HEK293 (cell line): Measurements from ENCODE around the gene FNDC5.

Experiments
- CTCF ChIA-PET: fragments of 350-600 bp; formaldehyde crosslinking; extraction: SDS; loops from one replicate; lab custom pipeline; 2021; ENCODE audit warnings: antibody characterized with exemption; lab: Yijun Ruan, JAX
- POLR2A ChIA-PET: fragments of 300-600 bp; formaldehyde crosslinking; extraction: SDS; loops from one replicate; lab custom pipeline; 2020; ENCODE audit warnings: antibody characterized with exemption, inconsistent platforms; lab: Yijun Ruan, JAX
- H3K27ac ChIP-seq: fragments of 200-500 bp; sonication (Bioruptor generic); 2 replicates; pipeline ENCODE4 v1.5.1; 2014; ENCODE audit warnings: low read depth, low read length, control low read depth, inconsistent platforms; ENCODE audit errors: extremely low read depth
- H3K36me3 ChIP-seq, 2 experiments: fragments of 200-500 bp in 1 of 2; sonication (Bioruptor generic) in 1 of 2; 1 replicate in 1 of 2; 2 replicates in 1 of 2; pipeline ENCODE4 v1.5.1; 2014 to 2017; ENCODE audit warnings: inconsistent platforms in 2 of 2, low read length in 2 of 2; ENCODE audit not compliant: control insufficient read depth in 2 of 2, insufficient read depth in 1 of 2
- H3K4me1 ChIP-seq: fragments of 200-500 bp; sonication (Bioruptor generic); 2 replicates; pipeline ENCODE4 v1.5.1; 2014; ENCODE audit warnings: mild to moderate bottlenecking, low read length, inconsistent platforms; ENCODE audit not compliant: control insufficient read depth, insufficient read depth
- H3K4me3 ChIP-seq: 2 replicates; pipeline ENCODE4 v1.5.1; 2011; ENCODE audit warnings: low read depth, mild to moderate bottlenecking, control low read depth, low read length, moderate library complexity
- H3K9me3 ChIP-seq: fragments of 200-500 bp; sonication (Bioruptor generic); 2 replicates; pipeline ENCODE4 v1.5.1; 2014; ENCODE audit warnings: low read depth, low read length, inconsistent platforms; ENCODE audit not compliant: control insufficient read depth, insufficient read depth
- EGR2 ChIP-seq: fragments of 450-650 bp; formaldehyde crosslinking; IDR thresholded peaks from 2 replicates; pipeline ENCODE4 v1.5.1; 2016; ENCODE audit warnings: low read depth, missing biosample characterization, missing genetic modification characterization
- MYNN ChIP-seq: fragments of 450-650 bp; formaldehyde crosslinking; IDR thresholded peaks from 2 replicates; pipeline ENCODE4 v1.5.1; 2016; ENCODE audit warnings: missing biosample characterization, missing genetic modification characterization, borderline replicate concordance
- MZF1 ChIP-seq: fragments of 450-650 bp; formaldehyde crosslinking; IDR thresholded peaks from 2 replicates; pipeline ENCODE4 v1.5.1; 2017; ENCODE audit warnings: missing biosample characterization, missing genetic modification characterization, borderline replicate concordance
- ZBTB1 ChIP-seq: fragments of 450-650 bp; formaldehyde crosslinking; IDR thresholded peaks from 2 replicates; pipeline ENCODE4 v1.5.1; 2016; ENCODE audit warnings: missing biosample characterization, missing genetic modification characterization
- ZBTB48 ChIP-seq: fragments of 450-650 bp; formaldehyde crosslinking; IDR thresholded peaks from 2 replicates; pipeline ENCODE4 v1.5.1; 2016; ENCODE audit warnings: missing biosample characterization, missing genetic modification characterization
- ZFHX2 ChIP-seq: fragments of 450-650 bp; formaldehyde crosslinking; conservative IDR thresholded peaks from 2 replicates; pipeline ENCODE4 v1.5.1; 2016; ENCODE audit warnings: missing biosample characterization, missing genetic modification characterization
- ZFP37 ChIP-seq: fragments of 450-650 bp; formaldehyde crosslinking; IDR thresholded peaks from 2 replicates; pipeline ENCODE4 v1.5.1; 2016; ENCODE audit warnings: missing biosample characterization, missing genetic modification characterization
- ZNF184 ChIP-seq: fragments of 450-650 bp; IDR thresholded peaks from 2 replicates; pipeline ENCODE4 v1.5.1; 2018; ENCODE audit warnings: missing biosample characterization, mild to moderate bottlenecking, missing genetic modification characterization
- ZNF221 ChIP-seq: fragments of 450-650 bp; formaldehyde crosslinking; IDR thresholded peaks from 2 replicates; pipeline ENCODE4 v1.5.1; 2017; ENCODE audit warnings: missing biosample characterization, missing genetic modification characterization, borderline replicate concordance
- ZNF391 ChIP-seq: fragments of 450-650 bp; formaldehyde crosslinking; IDR thresholded peaks from 2 replicates; pipeline ENCODE4 v1.5.1; 2016; ENCODE audit warnings: low read depth, missing biosample characterization, missing genetic modification characterization, borderline replicate concordance
- ZNF544 ChIP-seq: fragments of 450-650 bp; formaldehyde crosslinking; IDR thresholded peaks from 2 replicates; pipeline ENCODE4 v1.5.0; 2017; ENCODE audit warnings: missing biosample characterization, missing genetic modification characterization
- ZNF561 ChIP-seq: fragments of 450-650 bp; IDR thresholded peaks from 2 replicates; pipeline ENCODE4 v1.5.1; 2018; ENCODE audit warnings: missing biosample characterization, missing genetic modification characterization, borderline replicate concordance
- ZNF658 ChIP-seq: fragments of 450-650 bp; formaldehyde crosslinking; IDR thresholded peaks from 2 replicates; pipeline ENCODE4; 2016; ENCODE audit warnings: missing biosample characterization, missing genetic modification characterization
- TF ChIP-seq, protein P1 (sequence below): fragments of 450-650 bp; formaldehyde crosslinking; IDR thresholded peaks from 2 replicates; pipeline ENCODE4 v1.5.1; 2016; ENCODE audit warnings: missing biosample characterization, missing genetic modification characterization
- TF ChIP-seq, protein P2 (sequence below): fragments of 450-650 bp; formaldehyde crosslinking; IDR thresholded peaks from 2 replicates; pipeline ENCODE4 v1.5.1; 2017; ENCODE audit warnings: missing biosample characterization, missing genetic modification characterization
- TF ChIP-seq, protein P3 (sequence below): fragments of 450-650 bp; formaldehyde crosslinking; IDR thresholded peaks from 2 replicates; pipeline ENCODE4 v1.5.1; 2016; ENCODE audit warnings: missing biosample characterization, missing genetic modification characterization
- TF ChIP-seq, protein P4 (sequence below): fragments of 450-650 bp; formaldehyde crosslinking; IDR thresholded peaks from 2 replicates; pipeline ENCODE4 v1.5.1; 2016; ENCODE audit warnings: missing biosample characterization, missing genetic modification characterization
- TF ChIP-seq, protein P5 (sequence below): fragments of 450-650 bp; formaldehyde crosslinking; IDR thresholded peaks from 2 replicates; pipeline ENCODE4 v1.5.1; 2017; ENCODE audit warnings: missing biosample characterization, missing genetic modification characterization
- TF ChIP-seq, protein P6 (sequence below): fragments of 450-650 bp; formaldehyde crosslinking; IDR thresholded peaks from 2 replicates; pipeline ENCODE4 v1.5.0; 2017; ENCODE audit warnings: missing biosample characterization, missing genetic modification characterization, borderline replicate concordance
- TF ChIP-seq, protein P7 (sequence below): fragments of 450-650 bp; formaldehyde crosslinking; optimal IDR thresholded peaks from 2 replicates; pipeline ENCODE3; 2016; ENCODE audit warnings: missing biosample characterization, mild to moderate bottlenecking, missing genetic modification characterization
- TF ChIP-seq, protein P8 (sequence below): fragments of 450-650 bp; formaldehyde crosslinking; IDR thresholded peaks from 2 replicates; pipeline ENCODE4 v1.5.1; 2016; ENCODE audit warnings: missing biosample characterization, missing genetic modification characterization

FNDC5 gene

DNA sequence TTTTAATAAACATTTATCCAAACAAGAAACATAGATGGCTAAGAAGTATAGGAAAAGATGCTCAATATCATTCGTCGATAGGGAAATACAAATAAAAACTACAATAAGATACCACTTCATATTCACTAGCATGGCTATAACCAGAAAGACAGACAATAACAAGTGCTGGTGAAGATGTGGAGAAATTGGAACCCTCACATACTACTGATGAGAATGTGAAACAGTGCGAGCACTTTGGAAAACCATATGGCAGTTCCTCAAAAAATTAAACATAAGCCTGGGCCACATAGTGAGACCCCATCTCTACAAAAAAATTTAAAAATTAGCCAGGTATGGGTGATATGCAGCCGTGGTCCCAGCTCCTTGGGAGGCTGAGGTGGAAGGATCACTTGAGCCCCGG lies 39.6 kb upstream of the FNDC5 start:
- no peaks in the 10 kb centered on the region for H3K9me3 ChIP-seq
- TF ChIP-seq ZNF184, result peak; percentile 98
- TF ChIP-seq, protein P1, sequence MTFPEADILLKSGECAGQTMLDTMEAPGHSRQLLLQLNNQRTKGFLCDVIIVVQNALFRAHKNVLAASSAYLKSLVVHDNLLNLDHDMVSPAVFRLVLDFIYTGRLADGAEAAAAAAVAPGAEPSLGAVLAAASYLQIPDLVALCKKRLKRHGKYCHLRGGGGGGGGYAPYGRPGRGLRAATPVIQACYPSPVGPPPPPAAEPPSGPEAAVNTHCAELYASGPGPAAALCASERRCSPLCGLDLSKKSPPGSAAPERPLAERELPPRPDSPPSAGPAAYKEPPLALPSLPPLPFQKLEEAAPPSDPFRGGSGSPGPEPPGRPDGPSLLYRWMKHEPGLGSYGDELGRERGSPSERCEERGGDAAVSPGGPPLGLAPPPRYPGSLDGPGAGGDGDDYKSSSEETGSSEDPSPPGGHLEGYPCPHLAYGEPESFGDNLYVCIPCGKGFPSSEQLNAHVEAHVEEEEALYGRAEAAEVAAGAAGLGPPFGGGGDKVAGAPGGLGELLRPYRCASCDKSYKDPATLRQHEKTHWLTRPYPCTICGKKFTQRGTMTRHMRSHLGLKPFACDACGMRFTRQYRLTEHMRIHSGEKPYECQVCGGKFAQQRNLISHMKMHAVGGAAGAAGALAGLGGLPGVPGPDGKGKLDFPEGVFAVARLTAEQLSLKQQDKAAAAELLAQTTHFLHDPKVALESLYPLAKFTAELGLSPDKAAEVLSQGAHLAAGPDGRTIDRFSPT (tag by site-specific recombination), result no peak
- no peak overlapping the region for H3K4me3 ChIP-seq
- H3K27ac ChIP-seq, result no peak overlapping the region
- no peaks in the 10 kb centered on the region for H3K36me3 ChIP-seq
- H3K4me1 ChIP-seq, result no peaks in the 10 kb centered on the region
- ChIA-PET POLR2A (no interaction called here), CTCF (interaction anchor here (0.6 kb wide), 1 partner anchor 51 kb away, joined by 5 read pairs; no protein-coding TSS in a partner anchor)

DNA sequence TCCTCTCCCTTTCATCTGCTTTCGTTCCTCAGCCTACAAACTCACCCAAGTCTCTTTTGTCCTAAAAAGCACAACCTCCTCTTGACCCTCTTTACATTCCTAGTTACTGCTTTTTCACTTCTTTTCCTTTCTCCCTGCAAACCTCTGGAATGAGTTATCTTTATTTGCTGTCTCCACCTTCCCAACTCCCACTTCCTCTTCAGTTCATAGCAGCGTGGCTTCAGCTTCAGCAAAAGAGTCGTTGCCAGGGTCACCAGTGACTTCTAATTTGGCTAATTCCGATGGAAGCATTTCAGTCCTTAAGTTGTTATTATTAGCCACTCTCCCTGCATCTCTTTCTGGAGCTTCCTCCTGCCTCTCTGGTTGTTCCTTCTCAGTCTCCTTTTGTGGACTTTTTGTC lies 36.7 kb upstream of the FNDC5 start:
- H3K36me3 ChIP-seq, result no peaks in the 10 kb centered on the region
- H3K9me3 ChIP-seq, result no peaks in the 10 kb centered on the region
- ChIA-PET CTCF (interaction anchor here (1.1 to 1.5 kb wide), 3 partner anchors 27 to 32 kb away, joined by 3 to 5 read pairs (median 3); no protein-coding TSS in a partner anchor), POLR2A (interaction anchor here (0.6 kb wide), 2 partner anchors 9 to 150 kb away, joined by 3 read pairs; no protein-coding TSS in a partner anchor)
- no peaks in the 10 kb centered on the region for H3K4me1 ChIP-seq
- H3K27ac ChIP-seq, result no peak overlapping the region
- no peak overlapping the region for H3K4me3 ChIP-seq
- TF ChIP-seq, protein P2, sequence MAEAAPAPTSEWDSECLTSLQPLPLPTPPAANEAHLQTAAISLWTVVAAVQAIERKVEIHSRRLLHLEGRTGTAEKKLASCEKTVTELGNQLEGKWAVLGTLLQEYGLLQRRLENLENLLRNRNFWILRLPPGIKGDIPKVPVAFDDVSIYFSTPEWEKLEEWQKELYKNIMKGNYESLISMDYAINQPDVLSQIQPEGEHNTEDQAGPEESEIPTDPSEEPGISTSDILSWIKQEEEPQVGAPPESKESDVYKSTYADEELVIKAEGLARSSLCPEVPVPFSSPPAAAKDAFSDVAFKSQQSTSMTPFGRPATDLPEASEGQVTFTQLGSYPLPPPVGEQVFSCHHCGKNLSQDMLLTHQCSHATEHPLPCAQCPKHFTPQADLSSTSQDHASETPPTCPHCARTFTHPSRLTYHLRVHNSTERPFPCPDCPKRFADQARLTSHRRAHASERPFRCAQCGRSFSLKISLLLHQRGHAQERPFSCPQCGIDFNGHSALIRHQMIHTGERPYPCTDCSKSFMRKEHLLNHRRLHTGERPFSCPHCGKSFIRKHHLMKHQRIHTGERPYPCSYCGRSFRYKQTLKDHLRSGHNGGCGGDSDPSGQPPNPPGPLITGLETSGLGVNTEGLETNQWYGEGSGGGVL (tag by site-specific recombination), result no peak
- TF ChIP-seq, protein P3, sequence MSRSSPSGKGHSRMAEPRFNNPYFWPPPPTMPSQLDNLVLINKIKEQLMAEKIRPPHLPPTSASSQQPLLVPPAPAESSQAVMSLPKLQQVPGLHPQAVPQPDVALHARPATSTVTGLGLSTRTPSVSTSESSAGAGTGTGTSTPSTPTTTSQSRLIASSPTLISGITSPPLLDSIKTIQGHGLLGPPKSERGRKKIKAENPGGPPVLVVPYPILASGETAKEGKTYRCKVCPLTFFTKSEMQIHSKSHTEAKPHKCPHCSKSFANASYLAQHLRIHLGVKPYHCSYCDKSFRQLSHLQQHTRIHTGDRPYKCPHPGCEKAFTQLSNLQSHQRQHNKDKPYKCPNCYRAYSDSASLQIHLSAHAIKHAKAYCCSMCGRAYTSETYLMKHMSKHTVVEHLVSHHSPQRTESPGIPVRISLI (tag by site-specific recombination), result no peak
- TF ChIP-seq ZNF544 (tag by site-specific recombination) (no peak), ZNF658 (no peak), ZFP37 (tag by site-specific recombination) (no peak), MYNN (peak; percentile 99), MZF1 (tag by site-specific recombination) (no peak), ZBTB48 (tag by site-specific recombination) (no peak), EGR2 (0 out of 2 replicates have a peak, but pooled peaks have one; percentile 45), ZNF221 (tag by site-specific recombination) (no peak), ZNF391 (tag by site-specific recombination) (no peak), ZNF561 (tag by site-specific recombination) (no peak), ZBTB1 (tag by site-specific recombination) (no peak), ZFHX2 (peak; percentile 27)
- TF ChIP-seq, protein P4, sequence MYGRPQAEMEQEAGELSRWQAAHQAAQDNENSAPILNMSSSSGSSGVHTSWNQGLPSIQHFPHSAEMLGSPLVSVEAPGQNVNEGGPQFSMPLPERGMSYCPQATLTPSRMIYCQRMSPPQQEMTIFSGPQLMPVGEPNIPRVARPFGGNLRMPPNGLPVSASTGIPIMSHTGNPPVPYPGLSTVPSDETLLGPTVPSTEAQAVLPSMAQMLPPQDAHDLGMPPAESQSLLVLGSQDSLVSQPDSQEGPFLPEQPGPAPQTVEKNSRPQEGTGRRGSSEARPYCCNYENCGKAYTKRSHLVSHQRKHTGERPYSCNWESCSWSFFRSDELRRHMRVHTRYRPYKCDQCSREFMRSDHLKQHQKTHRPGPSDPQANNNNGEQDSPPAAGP (tag by site-specific recombination), result no peak
- TF ChIP-seq, protein P5, sequence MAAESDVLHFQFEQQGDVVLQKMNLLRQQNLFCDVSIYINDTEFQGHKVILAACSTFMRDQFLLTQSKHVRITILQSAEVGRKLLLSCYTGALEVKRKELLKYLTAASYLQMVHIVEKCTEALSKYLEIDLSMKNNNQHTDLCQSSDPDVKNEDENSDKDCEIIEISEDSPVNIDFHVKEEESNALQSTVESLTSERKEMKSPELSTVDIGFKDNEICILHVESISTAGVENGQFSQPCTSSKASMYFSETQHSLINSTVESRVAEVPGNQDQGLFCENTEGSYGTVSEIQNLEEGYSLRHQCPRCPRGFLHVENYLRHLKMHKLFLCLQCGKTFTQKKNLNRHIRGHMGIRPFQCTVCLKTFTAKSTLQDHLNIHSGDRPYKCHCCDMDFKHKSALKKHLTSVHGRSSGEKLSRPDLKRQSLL (tag by site-specific recombination), result no peak
- TF ChIP-seq, protein P6, sequence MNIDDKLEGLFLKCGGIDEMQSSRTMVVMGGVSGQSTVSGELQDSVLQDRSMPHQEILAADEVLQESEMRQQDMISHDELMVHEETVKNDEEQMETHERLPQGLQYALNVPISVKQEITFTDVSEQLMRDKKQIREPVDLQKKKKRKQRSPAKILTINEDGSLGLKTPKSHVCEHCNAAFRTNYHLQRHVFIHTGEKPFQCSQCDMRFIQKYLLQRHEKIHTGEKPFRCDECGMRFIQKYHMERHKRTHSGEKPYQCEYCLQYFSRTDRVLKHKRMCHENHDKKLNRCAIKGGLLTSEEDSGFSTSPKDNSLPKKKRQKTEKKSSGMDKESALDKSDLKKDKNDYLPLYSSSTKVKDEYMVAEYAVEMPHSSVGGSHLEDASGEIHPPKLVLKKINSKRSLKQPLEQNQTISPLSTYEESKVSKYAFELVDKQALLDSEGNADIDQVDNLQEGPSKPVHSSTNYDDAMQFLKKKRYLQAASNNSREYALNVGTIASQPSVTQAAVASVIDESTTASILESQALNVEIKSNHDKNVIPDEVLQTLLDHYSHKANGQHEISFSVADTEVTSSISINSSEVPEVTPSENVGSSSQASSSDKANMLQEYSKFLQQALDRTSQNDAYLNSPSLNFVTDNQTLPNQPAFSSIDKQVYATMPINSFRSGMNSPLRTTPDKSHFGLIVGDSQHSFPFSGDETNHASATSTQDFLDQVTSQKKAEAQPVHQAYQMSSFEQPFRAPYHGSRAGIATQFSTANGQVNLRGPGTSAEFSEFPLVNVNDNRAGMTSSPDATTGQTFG (tag by site-specific recombination), result no peak
- TF ChIP-seq, protein P7, sequence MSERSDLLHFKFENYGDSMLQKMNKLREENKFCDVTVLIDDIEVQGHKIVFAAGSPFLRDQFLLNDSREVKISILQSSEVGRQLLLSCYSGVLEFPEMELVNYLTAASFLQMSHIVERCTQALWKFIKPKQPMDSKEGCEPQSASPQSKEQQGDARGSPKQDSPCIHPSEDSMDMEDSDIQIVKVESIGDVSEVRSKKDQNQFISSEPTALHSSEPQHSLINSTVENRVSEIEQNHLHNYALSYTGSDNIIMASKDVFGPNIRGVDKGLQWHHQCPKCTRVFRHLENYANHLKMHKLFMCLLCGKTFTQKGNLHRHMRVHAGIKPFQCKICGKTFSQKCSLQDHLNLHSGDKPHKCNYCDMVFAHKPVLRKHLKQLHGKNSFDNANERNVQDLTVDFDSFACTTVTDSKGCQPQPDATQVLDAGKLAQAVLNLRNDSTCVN (tag by site-specific recombination), result no peak
- TF ChIP-seq, protein P8, sequence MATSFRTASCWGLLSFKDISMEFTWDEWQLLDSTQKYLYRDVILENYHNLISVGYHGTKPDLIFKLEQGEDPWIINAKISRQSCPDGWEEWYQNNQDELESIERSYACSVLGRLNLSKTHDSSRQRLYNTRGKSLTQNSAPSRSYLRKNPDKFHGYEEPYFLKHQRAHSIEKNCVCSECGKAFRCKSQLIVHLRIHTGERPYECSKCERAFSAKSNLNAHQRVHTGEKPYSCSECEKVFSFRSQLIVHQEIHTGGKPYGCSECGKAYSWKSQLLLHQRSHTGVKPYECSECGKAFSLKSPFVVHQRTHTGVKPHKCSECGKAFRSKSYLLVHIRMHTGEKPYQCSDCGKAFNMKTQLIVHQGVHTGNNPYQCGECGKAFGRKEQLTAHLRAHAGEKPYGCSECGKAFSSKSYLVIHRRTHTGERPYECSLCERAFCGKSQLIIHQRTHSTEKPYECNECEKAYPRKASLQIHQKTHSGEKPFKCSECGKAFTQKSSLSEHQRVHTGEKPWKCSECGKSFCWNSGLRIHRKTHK (tag by site-specific recombination), result no peak
